EH (cell line): Measurements from ENCODE around the gene PIGH.

Source experiments
- DNase-seq: peaks from one replicate; pipeline ENCODE4 v3.0.0-alpha.2; 2015; ENCODE audit warnings: low read depth

The PIGH gene

DNA sequence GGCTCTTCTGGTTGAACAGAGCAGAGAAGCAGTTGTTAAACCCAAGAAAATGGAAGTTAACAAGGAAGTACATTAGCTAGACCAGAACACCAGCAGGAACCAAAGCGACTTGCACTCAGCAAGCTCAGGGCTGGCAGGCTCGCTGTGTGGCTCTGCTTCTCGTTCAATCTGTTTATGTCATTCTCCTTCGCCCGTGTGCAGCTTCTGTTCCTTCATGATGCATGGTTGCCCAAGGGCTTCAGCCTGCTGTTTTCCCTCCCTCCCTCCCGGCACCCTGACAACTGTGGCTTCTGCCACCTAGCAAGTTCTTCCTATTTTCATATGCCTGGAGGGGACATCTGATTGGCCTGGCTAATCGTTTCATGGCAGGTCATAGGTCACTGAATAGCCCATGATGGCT, 25.3 kb downstream of the PIGH start:
- no peak for DNase-seq

DNA sequence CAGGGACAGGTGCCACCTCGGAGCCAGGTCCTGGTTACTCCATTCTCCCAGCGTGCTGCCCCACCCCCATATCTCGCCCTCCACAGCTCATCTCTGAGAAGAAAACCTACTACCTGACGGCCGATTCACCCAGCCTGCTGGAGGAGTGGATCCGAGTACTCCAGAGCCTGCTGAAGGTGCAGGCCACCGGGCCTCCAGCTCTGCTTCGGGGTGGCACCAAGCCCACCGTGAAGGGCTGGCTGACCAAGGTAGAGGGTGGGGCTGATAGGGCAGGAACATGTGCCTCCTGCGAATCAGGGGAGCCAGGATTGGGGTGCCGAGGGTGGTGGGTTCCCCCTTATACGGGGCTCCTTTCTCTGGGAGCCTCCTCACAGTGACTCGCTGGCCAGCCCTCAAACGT, 25.9 kb downstream of the PIGH start:
- no peak for DNase-seq

DNA sequence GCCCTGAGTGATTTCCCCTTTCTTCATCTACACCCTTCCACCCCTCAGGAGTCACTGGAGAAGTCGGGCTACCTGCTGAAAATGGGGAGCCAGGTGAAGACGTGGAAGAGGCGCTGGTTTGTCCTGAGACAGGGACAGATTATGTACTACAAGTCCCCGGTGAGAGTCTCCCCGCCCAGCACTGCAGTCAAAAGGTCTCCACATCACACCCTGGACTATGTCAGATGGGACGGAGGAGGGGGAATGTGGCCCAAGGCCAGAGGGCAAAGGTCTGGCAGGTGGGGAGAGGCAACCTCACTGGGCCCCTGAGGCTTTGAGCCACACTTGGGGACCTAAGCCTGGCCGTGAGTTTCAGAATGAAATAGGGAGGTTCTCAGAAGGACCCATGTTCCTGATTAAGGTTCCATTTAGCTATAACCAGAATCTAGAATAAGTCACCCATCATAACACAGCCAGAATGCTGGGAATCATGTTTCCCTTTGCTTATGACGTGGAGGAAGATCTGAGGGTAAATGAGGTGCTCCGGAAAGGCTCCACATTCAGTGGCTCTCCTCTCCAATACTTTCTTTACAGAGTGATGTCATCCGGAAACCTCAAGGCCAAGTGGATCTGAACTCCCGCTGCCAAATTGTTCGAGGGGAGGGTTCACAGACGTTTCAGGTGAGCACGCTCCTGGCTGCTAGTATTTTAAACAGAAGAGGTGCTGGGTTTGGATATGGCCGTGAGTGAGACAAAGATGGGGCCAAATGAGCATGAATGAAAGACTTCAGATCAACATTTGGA, 26.6 kb downstream of the PIGH start:
- DNase-seq = no peak

DNA sequence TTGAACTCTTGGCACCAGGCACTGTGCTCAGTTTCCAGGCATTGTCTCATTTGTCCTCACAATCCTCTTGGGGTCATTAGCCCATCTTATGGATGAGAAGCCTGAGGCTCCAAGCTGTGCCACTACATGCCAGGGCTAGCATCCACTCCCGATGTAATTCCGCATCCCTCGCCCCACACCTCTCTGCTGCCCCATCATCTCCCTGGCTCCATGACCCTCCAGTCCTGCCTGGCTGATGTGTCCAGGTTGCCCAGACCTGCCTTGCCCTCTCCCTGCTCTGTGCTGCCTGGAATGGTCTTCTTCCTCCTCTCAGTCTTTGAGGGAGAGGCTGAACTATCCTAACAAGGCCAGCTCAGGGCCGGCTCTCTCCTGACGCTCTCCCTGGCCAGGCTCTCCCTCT, 27.5 kb downstream of the PIGH start:
- DNase-seq = no peak

DNA sequence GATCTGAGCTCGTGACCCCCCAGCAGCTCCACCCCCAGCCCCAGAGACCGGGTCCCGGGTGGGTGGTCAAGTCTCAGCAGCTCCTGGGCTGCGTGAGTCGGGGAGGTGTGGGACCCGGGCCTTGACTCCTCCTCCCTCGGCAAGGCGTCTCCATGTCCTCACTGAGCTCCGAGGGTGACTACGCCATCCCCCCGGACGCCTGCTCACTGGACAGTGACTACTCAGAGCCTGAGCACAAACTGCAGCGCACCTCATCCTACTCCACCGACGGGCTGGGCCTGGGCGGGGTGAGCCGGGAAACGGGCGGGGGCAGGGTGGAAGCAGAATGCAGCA, 28.1 kb downstream of the PIGH start:
- no peak for DNase-seq

DNA sequence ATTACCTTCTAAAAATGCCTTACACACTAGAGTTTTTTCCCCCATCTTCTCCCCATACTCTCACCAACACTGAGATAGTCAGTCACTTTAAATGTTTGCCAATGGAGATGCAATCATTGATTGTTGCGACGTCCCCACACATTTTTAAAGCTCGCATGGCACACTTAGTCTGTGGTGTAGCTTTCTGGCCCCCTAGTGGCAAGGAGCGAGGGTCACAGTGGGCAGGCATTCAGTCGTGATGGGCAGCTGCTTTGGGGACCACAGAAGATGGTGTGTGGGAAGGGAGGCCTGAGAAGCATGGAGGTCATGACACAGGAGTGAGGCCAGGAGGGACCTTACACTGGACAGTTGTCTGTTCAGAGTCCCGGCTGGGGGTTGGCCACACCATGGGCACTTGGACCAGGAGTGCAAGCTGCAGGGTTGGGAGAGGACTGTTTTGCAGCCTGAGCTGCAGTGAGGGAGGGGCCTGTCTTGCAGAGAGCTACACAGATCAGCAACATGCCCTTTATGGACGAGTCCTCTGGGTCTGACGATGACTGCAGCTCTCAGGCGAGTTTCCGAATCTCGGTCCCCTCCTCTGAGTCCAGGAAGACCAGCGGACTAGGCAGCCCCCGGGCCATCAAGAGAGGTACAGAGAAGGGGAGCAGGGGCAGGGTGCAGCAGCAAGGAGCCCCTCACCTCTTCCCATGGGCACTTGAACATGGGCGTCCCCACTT, 28.6 kb downstream of the PIGH start:
- peak; percentile 58 for DNase-seq

DNA sequence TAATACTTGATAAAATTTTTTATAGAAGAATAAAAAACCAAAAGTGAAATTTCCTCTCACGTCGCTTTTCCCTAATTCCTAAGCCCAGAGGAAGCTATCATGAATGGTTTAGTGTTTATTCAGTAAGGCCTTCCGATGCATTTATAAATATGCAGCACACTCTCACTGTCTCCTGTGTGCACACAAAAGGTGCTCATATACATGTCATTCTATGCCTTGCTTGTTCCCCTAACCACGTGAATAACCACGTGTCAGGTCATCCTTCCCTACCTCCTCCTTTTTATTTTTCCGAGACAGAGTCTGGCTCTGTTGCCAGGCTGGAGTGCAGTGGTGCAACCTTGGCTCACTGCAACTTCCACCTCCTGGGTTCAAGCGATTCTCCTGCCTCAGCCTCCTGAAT, 29.6 kb downstream of the PIGH start:
- DNase-seq = no peak

DNA sequence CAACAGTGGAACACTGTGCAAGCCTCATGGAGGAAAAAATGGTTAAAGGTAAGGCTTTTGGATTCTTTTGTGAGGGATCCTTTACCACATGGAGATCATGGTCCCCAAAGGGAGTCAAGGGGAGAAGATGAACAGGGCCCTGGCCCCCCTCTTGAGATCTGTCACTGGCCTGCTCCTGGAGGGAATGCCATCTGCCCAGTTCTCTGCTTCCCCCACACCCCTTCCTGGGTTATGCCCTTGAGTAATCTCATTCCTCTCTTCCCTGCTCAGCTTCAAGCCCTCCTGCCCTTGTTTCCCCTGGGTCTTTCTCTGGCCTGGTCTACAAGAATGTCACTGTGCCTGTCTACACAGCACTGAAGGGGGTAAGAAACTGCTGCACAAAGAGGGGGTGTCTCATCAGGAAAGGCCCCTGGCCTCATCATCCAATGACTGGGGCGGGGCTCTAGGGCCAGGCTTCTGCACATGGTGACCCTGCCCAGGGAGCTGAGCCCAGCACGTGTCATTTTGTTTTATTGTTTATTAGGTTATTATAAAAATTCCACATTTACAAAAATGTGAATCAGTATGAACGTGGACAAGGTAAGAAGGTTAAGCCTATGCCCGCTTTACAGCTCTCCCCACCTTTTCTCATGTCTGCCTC, 30.3 kb downstream of the PIGH start:
- DNase-seq = no peak

DNA sequence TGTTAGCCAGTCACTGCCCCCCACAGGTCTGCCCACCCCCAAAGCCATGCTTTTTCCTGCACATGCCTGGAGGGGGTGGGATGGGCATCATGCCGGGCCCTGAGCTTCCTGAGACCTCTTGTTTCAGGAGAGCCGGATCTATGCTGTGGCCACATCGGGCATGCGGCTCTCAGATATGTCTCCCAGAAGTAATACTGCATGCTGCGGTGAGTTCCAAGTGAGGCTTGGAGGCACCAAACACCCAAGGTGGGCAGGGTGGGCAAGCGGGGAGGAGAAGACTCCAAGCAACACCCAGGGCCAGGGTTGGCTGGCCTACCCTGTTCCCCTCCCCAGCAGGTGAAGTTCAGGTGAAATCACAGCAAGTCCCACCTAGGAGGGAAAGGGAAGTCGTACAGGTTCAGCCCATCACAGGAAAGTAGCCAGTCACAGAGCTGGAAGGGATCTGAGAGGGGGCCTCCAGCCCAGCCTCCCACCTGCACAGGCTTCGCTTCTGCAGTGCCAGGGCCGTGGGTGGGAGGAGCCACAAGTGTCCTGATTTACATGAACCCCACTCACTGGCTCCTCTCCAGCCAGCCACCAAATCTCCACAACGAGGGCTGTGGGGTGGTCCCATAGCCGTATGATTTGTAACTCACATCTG, 30.9 kb downstream of the PIGH start:
- no peak for DNase-seq

DNA sequence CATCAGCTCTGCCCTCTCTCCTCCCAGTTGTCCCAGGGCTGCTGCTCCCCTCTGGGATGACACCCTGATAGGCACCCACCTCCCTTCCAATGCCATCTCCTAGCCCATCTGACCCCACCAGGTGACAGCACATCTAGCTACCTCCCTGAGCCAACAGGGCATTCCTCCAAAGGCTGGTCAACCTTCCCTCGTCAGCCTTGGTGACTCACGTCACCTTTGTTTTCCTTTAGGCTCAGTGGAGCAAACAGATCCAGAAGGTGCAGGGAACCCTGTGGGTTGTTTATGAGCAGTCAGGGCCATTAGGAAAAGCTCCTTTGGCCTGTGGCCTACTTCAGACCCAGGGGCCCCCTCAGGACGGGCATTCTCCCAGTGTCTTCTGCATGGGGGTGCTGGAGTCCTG, 32.4 kb downstream of the PIGH start:
- no peak for DNase-seq

DNA sequence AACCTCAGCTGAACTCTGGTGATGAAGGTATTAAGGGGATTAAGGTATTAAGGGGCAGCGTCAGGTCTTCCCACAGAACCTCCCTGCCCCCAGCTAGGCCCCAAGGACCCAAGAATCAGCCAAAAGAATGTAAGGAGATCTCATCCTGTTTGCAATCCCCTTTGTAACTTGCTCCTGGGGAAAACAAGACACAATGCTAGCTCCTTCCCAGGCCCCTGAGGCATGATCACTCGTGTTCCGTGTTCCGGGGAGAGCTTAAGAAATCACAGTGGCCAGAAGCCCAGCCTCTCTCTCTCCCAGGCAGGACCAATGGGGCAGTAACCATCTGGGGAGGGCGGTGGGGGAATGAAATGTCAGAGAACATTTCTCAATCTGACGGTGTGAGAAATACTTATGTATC, 33.2 kb downstream of the PIGH start:
- DNase-seq = peak; percentile 3

DNA sequence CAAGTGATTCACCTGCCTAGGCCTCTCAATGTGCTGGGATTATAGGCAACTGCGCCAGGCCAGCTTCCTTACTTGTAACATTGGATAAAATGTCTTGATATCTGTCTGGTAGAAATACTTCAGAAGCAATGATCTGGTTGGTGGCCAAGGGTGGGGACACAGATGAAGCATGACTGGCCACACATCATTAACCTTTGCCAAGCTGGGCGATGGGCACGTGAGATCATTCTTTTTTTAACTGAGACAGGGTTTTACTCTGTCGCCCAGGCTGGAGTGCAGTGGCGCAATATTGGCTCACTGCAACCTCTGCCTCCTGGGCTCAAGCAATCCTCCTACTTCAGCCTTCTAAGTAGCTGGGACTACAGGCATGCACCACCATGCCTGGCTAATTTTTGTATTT, 35.8 kb downstream of the PIGH start:
- no peak for DNase-seq

DNA sequence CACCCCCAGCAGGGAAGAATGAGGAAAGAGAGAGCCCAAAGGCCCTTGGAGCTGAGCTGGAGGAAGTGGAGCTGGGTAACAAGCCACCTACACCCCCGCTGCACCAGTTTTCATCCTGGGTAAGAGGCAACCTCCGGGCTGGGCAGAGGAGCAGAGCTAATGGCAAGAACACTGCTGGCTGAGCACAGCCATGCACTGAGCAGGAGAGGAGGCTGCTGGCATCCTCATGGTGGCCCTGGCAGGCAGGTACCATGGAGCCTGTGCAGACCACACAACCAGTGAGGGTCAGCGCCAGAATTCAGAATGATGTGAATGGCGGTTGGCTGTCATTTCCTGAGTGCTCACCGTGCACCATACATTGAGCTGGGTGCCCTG, 37.3 kb downstream of the PIGH start:
- DNase-seq = no peak

DNA sequence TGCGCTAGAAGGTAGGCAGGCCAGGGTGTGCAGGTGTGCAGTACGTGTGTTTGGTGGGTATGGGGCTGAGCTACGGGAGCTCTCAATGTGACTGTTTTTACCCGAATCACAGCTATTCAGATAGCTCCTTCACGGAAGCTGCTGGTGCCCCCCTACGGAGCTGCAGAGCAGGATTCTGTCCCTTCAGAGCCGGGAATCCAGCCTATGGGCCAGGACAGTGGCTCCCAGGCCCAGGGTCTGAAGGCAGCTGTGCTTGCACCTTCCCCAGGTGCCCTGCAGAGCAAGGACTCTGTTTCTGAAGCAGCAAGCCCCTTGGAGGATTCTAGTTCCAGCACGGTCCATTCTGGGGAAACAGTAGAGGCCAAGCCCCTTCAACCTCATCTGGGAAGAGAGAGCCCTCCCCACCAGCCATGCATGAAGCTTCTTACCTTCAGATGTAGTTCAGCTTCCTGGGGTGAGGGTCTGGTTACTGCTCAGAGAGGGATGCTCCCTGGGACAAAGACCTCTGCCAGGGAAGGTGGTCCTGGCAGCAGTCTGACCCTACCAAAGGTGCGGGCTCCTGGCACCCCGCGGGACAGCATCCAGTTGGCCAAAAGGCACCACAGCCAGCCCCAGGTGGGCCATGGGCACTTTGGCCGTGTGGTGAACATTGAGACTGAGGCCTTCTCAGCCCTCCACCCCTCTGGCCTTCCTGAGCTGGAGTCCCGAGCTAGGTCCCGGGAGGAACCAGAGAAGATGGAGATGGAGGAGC, 37.9 kb downstream of the PIGH start:
- DNase-seq = no peak

DNA sequence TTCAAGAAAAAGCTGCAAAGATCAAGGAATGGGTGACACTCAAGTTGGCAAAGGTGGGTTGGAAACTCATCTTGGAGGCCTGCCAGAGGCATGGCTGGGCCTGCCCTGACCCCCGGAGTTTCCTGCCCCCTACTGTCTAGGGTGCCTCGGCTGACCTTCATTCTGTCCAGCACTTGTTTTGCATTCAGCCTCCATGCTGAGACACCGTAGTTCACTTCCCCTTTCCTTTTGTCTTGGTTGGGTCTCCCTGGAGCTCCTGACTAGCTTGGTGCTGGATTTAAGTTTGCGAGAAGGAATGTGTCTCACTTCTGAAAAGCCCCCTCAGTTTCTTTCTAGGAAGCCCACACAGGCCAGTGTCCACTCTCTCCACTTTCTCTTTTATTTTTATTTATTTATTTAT, 40.4 kb downstream of the PIGH start:
- DNase-seq = no peak

DNA sequence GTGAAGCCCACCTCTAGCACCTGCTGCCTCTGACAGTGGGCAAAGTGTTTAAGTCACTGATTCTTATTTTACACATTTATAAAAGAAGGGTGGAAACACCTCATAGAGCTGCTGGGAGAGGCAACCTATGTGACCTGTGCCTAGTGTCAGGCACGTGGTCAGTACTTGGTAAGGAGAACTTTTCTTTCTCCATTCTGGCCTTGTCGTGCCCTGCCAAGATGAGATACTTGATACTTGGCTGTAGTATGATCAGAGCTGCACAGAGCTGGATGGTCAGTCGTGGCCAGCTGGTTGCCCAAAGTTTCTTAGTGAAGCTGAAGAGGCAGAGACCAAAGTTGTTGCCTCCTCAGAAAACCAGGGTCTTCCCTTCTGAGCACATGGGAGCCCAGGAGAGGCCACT, 42.4 kb downstream of the PIGH start:
- no peak for DNase-seq

DNA sequence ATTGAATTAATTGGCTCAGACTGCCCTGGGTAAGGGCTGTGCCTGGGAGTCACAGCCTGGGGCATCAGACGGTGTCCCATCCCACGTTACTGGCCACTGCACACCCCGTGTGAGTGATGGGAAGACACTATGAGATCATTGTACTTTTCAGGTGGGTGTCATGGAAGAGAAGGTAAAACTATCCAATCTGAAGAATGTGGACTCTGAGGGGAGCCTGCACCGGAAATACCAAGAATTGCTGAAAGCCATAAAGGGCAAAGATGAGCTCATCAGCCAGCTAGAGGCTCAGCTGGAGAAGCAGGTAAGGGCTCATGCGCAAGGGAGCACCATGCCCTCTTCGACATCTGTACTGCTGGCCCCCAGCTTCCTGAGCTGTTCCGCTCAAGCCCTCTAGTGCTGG, 43.0 kb downstream of the PIGH start:
- DNase-seq = peak; percentile 26

DNA sequence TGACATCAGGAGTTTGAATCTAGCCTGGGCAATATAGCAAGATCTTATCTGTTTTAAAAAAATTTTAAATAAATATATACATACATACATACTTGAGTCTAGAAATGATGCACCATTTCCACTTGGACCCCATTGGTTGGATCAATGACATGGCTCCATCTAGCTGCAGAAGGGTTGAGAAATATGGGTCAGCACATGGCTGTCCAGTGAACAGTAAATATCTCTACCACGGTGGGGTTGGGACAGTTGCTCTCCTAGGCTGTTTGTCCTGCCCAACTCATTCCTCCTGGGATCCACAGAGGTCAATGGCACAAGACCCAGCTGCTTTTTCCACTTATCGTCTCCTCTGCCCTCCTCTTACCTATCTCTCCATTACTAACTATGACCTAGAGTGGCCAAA, 43.4 kb downstream of the PIGH start:
- no peak for DNase-seq

DNA sequence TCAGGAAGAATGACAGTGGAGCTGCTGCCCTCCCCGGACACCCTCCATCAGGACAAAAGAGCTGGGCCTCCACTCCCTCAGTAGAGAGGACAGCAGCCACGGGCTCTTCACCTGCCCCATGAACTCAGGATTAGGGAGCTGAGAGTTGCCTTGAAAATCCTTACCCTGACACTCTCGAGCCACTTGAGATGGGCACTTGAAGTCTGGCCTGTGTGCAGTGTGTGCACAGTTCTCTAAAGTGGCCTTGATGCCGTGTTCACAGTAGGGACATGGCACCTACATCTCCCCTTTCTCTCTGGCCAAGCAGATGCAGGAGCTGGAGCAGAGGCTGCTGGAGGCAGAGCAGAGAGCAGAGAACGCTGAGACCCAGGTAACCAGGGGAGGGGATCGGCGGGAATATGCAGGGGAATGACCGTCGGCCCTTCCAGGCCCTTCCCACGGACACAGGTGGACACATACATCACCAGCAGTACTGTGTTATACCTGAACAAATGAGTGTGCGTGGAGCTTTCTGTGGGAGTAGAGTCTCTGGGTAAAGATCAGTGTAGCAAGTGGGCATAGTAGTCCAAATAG, 44.5 kb downstream of the PIGH start:
- no peak for DNase-seq

DNA sequence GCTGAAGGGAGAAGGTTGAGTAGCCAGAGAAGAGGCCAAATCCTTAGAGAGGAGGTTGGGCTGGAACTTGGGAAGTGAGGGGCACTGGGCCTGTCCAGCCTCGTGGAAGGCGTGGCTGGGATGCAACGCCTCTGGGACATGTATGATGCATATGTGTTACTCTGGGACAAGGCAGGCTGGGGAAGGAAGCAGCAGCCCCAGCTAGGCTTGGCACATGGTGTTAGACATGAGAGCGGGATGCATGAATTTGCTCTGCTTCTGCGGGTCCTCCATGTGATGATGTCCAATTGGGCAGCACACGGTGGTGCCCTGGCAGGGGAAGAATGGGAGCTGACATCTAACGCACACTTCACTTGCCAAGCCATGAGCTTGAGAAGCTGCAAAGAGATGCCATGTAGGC, 45.7 kb downstream of the PIGH start:
- DNase-seq = no peak

DNA sequence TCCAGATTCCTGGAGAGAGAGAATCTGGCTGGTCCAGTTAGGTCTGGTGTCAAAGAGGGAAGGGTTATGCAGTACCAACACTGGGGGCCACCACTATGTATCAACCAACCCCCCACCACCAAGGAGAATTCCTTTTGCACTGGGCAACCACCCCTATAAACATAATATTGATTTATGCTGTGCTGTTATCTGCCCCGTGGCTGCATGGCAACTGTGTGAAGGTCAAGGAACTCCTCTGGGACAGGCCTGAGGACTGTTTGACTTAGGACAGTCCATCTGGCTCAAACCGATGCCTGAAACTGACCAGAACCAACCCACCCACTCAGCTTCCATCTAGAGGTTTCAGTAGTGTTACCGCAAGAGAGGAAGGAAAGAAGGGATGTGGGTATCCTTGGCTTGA, 46.5 kb downstream of the PIGH start:
- DNase-seq = no peak

DNA sequence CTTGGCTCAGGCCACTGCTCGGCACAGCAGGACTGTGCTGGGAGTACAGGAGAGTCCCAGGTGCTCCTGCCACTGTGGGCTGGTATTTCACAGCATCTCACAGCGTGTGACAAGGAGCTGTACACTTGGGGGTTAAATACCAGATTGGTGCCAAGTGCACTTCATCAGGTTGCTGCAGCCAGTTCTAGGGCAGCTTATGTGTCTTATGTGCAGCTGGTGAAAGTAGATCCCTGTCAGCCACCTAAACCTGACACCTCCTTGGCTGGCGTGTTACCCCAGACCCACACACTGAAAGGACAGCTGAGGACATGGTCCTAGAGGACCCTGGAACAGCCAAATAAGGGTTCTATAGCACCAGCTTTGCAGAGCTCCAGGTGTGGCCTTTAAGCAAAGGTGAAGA, 48.1 kb downstream of the PIGH start:
- DNase-seq = no peak
